ENCODE results near the gene TTC19. TPM values are rescaled to one million over a fixed set of nuclear protein-coding genes. Genes with fewer than 3 reads are reported as not detected.

TTC19 gene
- polyA plus RNA-seq, 1 donor (not counting 4 experiments of a cell fraction or from before 2014, with no cell fraction given) = 14.3 TPM

DNA sequence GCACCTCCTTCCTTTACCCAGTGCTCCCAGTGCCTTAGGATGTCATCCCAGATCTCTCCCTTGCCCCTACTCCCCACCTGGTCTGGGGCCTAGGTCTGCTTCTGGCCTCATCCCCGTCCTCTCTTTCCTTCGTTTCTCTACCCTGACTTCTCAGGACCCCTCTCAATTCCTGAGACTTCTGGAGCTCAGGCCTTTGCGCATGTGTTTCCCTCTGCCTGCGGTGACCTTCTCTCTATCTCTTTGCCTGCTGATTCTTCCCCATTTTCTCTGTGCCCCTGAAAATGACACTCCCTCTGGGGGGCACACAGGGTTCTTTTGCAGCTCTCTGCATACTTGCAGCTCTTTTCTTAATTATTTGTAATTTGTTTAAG lies 41.2 kb upstream of the TTC19 start:
- TF ChIP-seq, protein P1, sequence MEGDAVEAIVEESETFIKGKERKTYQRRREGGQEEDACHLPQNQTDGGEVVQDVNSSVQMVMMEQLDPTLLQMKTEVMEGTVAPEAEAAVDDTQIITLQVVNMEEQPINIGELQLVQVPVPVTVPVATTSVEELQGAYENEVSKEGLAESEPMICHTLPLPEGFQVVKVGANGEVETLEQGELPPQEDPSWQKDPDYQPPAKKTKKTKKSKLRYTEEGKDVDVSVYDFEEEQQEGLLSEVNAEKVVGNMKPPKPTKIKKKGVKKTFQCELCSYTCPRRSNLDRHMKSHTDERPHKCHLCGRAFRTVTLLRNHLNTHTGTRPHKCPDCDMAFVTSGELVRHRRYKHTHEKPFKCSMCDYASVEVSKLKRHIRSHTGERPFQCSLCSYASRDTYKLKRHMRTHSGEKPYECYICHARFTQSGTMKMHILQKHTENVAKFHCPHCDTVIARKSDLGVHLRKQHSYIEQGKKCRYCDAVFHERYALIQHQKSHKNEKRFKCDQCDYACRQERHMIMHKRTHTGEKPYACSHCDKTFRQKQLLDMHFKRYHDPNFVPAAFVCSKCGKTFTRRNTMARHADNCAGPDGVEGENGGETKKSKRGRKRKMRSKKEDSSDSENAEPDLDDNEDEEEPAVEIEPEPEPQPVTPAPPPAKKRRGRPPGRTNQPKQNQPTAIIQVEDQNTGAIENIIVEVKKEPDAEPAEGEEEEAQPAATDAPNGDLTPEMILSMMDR (optimal IDR thresholded peaks at IDR 0.05 in 1 of 3, IDR thresholded peaks at IDR 0.05 in 1 of 3, conservative IDR thresholded peaks at IDR 0.05 in 1 of 3; ENCODE audit: extremely low read depth in 1 of 3, insufficient read depth in 2 of 3, low read length in 3 of 3) = no peak
- Histone ChIP-seq H3K9me1 (ENCODE audit: control insufficient read depth, extremely low read depth, insufficient read depth, low read length) (peaks cover 3% of the 10 kb centered on the region), H3K9me3 (ENCODE audit: control insufficient read depth, low read depth, low read length) (no peaks in the 10 kb centered on the region), H3K79me2 (ENCODE audit: control insufficient read depth, insufficient read depth, low read length) (peaks cover 58% of the 10 kb centered on the region), H2AFZ (ENCODE audit: control insufficient read depth, low read length) (no peak overlapping the region), H3K27ac (ENCODE audit: control insufficient read depth, insufficient read depth, low read length) (peak overlapping the region; percentile 100), H3K4me3 (ENCODE audit: control insufficient read depth in 2 of 3, extremely low read depth in 1 of 3, insufficient read depth in 2 of 3, low read depth in 1 of 3, low read length in 3 of 3) (peak overlapping the region in 2 of 3 experiments; percentile 23 to 45), H3K36me3 (ENCODE audit: control insufficient read depth in 2 of 2, extremely low read depth in 1 of 2, insufficient read depth in 2 of 2, low read length in 2 of 2) (peaks cover 0 to 3% of the 10 kb centered on the region in 2 experiments), H3K9ac (ENCODE audit: control insufficient read depth, extremely low read depth, insufficient read depth, low read length) (peak overlapping the region; percentile 79), H3K27me3 (ENCODE audit: control insufficient read depth, extremely low read depth, insufficient read depth, low read length) (no peaks in the 10 kb centered on the region), H4K20me1 (ENCODE audit: control insufficient read depth, extremely low read depth, insufficient read depth, low read length) (peaks cover 2% of the 10 kb centered on the region), H3K4me1 (ENCODE audit: control insufficient read depth, extremely low read depth, insufficient read depth, low read length) (peaks cover 63% of the 10 kb centered on the region), H3K4me2 (ENCODE audit: control insufficient read depth, extremely low read depth, insufficient read depth, low read depth, low read length) (peak overlapping the region; percentile 93)
- DNase-seq (ENCODE audit: low read depth, low spot score) (no peak), FAIRE-seq (no peak)
- dilution Hi-C loops (cut with MboI; ENCODE audit: extremely low pct_ligation_motif_present, low sequenced_read_pairs) = no loop called here

DNA sequence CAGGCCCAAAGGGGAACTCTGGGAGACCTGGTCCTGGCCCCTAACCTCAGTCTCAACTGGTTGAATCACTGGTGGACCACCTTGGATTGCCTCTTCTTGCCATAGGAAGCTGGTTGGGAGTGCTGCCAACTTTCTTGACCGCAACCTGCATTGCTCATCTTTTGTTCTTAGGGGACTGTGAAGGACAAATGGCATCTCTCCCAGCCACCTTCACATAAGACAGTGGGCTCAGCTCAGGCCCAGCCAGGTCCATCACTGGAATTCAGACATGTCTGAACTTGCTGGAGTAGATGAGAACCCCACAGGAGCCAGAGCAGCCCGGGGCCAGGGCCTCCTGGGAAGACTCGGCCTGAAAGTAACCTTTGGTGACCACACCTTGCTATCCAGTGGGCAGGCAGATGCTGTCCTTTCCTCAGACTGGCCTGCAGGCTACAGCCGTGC lies 35.9 kb upstream of the TTC19 start:
- H3K4me1 ChIP-seq (ENCODE audit: control insufficient read depth, extremely low read depth, insufficient read depth, low read length) = peaks cover 53% of the 10 kb centered on the region
- H3K9me3 ChIP-seq (ENCODE audit: control insufficient read depth, low read depth, low read length) = no peaks in the 10 kb centered on the region
- TF ChIP-seq, protein P1 (optimal IDR thresholded peaks at IDR 0.05 in 1 of 3, IDR thresholded peaks at IDR 0.05 in 1 of 3, conservative IDR thresholded peaks at IDR 0.05 in 1 of 3; ENCODE audit: extremely low read depth in 1 of 3, insufficient read depth in 2 of 3, low read length in 3 of 3) = no peak
- TF ChIP-seq EZH2 (IDR thresholded peaks at IDR 0.05; ENCODE audit: low read length) = no peak
- H2AFZ ChIP-seq (ENCODE audit: control insufficient read depth, low read length) = no peak overlapping the region
- H3K9ac ChIP-seq (ENCODE audit: control insufficient read depth, extremely low read depth, insufficient read depth, low read length) = peak overlapping the region; percentile 47
- H3K9me1 ChIP-seq (ENCODE audit: control insufficient read depth, extremely low read depth, insufficient read depth, low read length) = peaks cover 8% of the 10 kb centered on the region
- H3K27me3 ChIP-seq (ENCODE audit: control insufficient read depth, extremely low read depth, insufficient read depth, low read length) = no peaks in the 10 kb centered on the region
- peaks cover 67% of the 10 kb centered on the region for H3K79me2 ChIP-seq (ENCODE audit: control insufficient read depth, insufficient read depth, low read length)
- dilution Hi-C loops (cut with MboI; ENCODE audit: extremely low pct_ligation_motif_present, low sequenced_read_pairs) = no loop called here
- FAIRE-seq (peak; percentile 87), DNase-seq (ENCODE audit: low read depth, low spot score) (peak; percentile 99)
- peak overlapping the region; percentile 80 for H3K27ac ChIP-seq (ENCODE audit: control insufficient read depth, insufficient read depth, low read length)
- H3K4me2 ChIP-seq (ENCODE audit: control insufficient read depth, extremely low read depth, insufficient read depth, low read depth, low read length) = peak overlapping the region; percentile 82
- H3K4me3 ChIP-seq (ENCODE audit: control insufficient read depth in 2 of 3, extremely low read depth in 1 of 3, insufficient read depth in 2 of 3, low read depth in 1 of 3, low read length in 3 of 3) = peak overlapping the region in 1 of 3 experiments; percentile 20
- H4K20me1 ChIP-seq (ENCODE audit: control insufficient read depth, extremely low read depth, insufficient read depth, low read length) = peaks cover 8% of the 10 kb centered on the region
- H3K36me3 ChIP-seq (ENCODE audit: control insufficient read depth in 2 of 2, extremely low read depth in 1 of 2, insufficient read depth in 2 of 2, low read length in 2 of 2) = peaks cover 3 to 28% of the 10 kb centered on the region in 2 experiments
